Measurements from ENCODE around the gene ACSM6. TPM values are rescaled to one million over a fixed set of nuclear protein-coding genes. Genes with fewer than 3 reads are reported as not detected.

Gene ACSM6
- total and polyA plus RNA-seq, 2 of the 8 experiments (the other 6 are each of a cell fraction or from before 2014, with no cell fraction given), result 0.33 TPM; not detected in 1

GRCh38 chr10:95188593-95188992, 5.4 kb upstream of the ACSM6 start:
- H4K91ac ChIP-seq (replicated peaks; ENCODE audit: insufficient read length, low read length), result peak overlapping the region; percentile 17
- H2AK5ac ChIP-seq (ENCODE audit: low read depth, low read length), result no peak overlapping the region
- no peak overlapping the region for H3K4ac ChIP-seq (replicated peaks; ENCODE audit: insufficient read length, low read depth, low read length)
- FAIRE-seq, result no peak
- no peak overlapping the region for H2BK15ac ChIP-seq (ENCODE audit: low read length)
- H3K14ac ChIP-seq (ENCODE audit: insufficient read length), result no peak overlapping the region
- no peak overlapping the region for H3K9ac ChIP-seq (replicated peaks in 1 of 4; ENCODE audit: extremely low read depth in 1 of 4, low read depth in 3 of 4, low read length in 3 of 4)
- H3K27me3 ChIP-seq (replicated peaks in 1 of 4; ENCODE audit: control insufficient read depth in 3 of 4, extremely low read depth in 1 of 4, insufficient read depth in 3 of 4, low read length in 3 of 4), result no peaks in the 10 kb centered on the region; a peak in 1 of 7 replicates
- no peak overlapping the region for H3K23ac ChIP-seq (ENCODE audit: insufficient read length)
- H4K20me1 ChIP-seq (replicated peaks in 1 of 2; ENCODE audit: control insufficient read depth in 1 of 2, insufficient read depth in 2 of 2, low read length in 2 of 2), result no peaks in the 10 kb centered on the region
- no peaks in the 10 kb centered on the region for H3K36me3 ChIP-seq (ENCODE audit: control insufficient read depth in 2 of 4, insufficient read depth in 4 of 4, low read length in 3 of 4)
- no peak overlapping the region for H4K8ac ChIP-seq (ENCODE audit: extremely low read depth, insufficient read depth, low read length)
- peaks cover 0 to 4% (median 0%) of the 10 kb centered on the region in 4 experiments; a peak in 3 of 7 replicates for H3K4me1 ChIP-seq (replicated peaks in 1 of 4; ENCODE audit: control insufficient read depth in 3 of 4, insufficient read depth in 4 of 4, low read length in 3 of 4)
- H4K5ac ChIP-seq (ENCODE audit: insufficient read length, low read depth, low read length), result no peak overlapping the region
- no peak overlapping the region for H3K4me2 ChIP-seq (ENCODE audit: insufficient read depth in 1 of 2, low read depth in 2 of 2, low read length in 2 of 2)
- no peak overlapping the region for H3K27ac ChIP-seq (ENCODE audit: low read depth, low read length)
- no peak overlapping the region for H2BK5ac ChIP-seq (ENCODE audit: low read depth, low read length)
- H3K9me3 ChIP-seq (ENCODE audit: insufficient read depth in 2 of 2, low read depth in 1 of 2, low read length in 1 of 2), result no peaks in the 10 kb centered on the region
- H2BK20ac ChIP-seq (ENCODE audit: low read length), result 0 out of 2 replicates have a peak overlapping the region, but pooled peaks have one; percentile 23
- no peak overlapping the region for H2AFZ ChIP-seq (ENCODE audit: low read length)
- peak overlapping the region; percentile 5 for H2BK120ac ChIP-seq (replicated peaks; ENCODE audit: low read depth, low read length)
- H3K4me3 ChIP-seq (ENCODE audit: extremely low read depth in 1 of 4, insufficient read depth in 2 of 4, low read depth in 3 of 4, low read length in 4 of 4), result no peak overlapping the region
- no peaks in the 10 kb centered on the region for H3K23me2 ChIP-seq (ENCODE audit: low read depth, low read length)
- H3K56ac ChIP-seq (replicated peaks; ENCODE audit: insufficient read length, low read depth, low read length), result no peak overlapping the region
- no peak overlapping the region for H3K18ac ChIP-seq (ENCODE audit: extremely low read depth, low read length)
- no peaks in the 10 kb centered on the region for H3K79me1 ChIP-seq (ENCODE audit: low read depth, low read length)
- H3K79me2 ChIP-seq (ENCODE audit: control insufficient read depth in 1 of 2, insufficient read depth in 2 of 2, low read length in 2 of 2), result no peaks in the 10 kb centered on the region
- no peak overlapping the region for H2BK12ac ChIP-seq (ENCODE audit: low read depth, low read length)
- CTCF ChIA-PET (ENCODE audit: partially characterized antibody), result interaction anchor here (0.9 to 10.3 kb wide), 6 partner anchors 17 to 177 kb away, joined by 3 to 90 read pairs (median 4); no protein-coding TSS in a partner anchor
- POLR2A ChIA-PET (ENCODE audit: partially characterized antibody), result interaction anchor here (2.6 kb wide), 1 partner anchor 42 kb away, joined by 14 read pairs; no protein-coding TSS in a partner anchor
- DNase-seq (ENCODE audit: low read depth in 1 of 2, low spot score in 2 of 2), result no peak
- TF ChIP-seq, protein P1, sequence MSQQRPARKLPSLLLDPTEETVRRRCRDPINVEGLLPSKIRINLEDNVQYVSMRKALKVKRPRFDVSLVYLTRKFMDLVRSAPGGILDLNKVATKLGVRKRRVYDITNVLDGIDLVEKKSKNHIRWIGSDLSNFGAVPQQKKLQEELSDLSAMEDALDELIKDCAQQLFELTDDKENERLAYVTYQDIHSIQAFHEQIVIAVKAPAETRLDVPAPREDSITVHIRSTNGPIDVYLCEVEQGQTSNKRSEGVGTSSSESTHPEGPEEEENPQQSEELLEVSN (IDR thresholded peaks at IDR 0.05), result no peak
- TF ChIP-seq FOSL1 (IDR thresholded peaks at IDR 0.05; ENCODE audit: insufficient read depth, low read depth, low read length), result no peak
- TF ChIP-seq CREB1 (IDR thresholded peaks at IDR 0.05), result no peak
- TF ChIP-seq, protein P2, sequence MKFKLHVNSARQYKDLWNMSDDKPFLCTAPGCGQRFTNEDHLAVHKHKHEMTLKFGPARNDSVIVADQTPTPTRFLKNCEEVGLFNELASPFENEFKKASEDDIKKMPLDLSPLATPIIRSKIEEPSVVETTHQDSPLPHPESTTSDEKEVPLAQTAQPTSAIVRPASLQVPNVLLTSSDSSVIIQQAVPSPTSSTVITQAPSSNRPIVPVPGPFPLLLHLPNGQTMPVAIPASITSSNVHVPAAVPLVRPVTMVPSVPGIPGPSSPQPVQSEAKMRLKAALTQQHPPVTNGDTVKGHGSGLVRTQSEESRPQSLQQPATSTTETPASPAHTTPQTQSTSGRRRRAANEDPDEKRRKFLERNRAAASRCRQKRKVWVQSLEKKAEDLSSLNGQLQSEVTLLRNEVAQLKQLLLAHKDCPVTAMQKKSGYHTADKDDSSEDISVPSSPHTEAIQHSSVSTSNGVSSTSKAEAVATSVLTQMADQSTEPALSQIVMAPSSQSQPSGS (IDR thresholded peaks at IDR 0.05; ENCODE audit: low read length), result no peak
- TF ChIP-seq SAP30 (IDR thresholded peaks at IDR 0.05; ENCODE audit: insufficient read depth, insufficient replicate concordance, low read length), result no peak
- no peak for TF ChIP-seq EZH2 (IDR thresholded peaks at IDR 0.05; ENCODE audit: low read depth, low read length, severe bottlenecking)
- TF ChIP-seq SP1 (IDR thresholded peaks at IDR 0.05; ENCODE audit: low read depth, low read length), result no peak
- no peak for TF ChIP-seq CTCF (IDR thresholded peaks at IDR 0.05; ENCODE audit: control extremely low read depth in 1 of 3, insufficient read depth in 1 of 3, low read depth in 1 of 3, low read length in 3 of 3)
- no peak for TF ChIP-seq ASH2L (IDR thresholded peaks at IDR 0.05; ENCODE audit: low read length)

Measured in H1 (cell line).